Psoas muscle (tissue), 8 donors: Measurements from ENCODE around the gene DOCK1. TPM values are rescaled to one million over a fixed set of nuclear protein-coding genes. Genes with fewer than 3 reads are reported as not detected.

ENCODE experiments used
- ATAC-seq, 4 donors: fragments of 200-7000 bp; cut with Tn5 transposase; one replicate each; pipeline ENCODE4 v1.9.1; 2020; ENCODE audit warnings: moderate library complexity in 3 of 4, mild to moderate bottlenecking in 2 of 4
- DNase-seq, 2 donors: peaks; one replicate each; pipeline ENCODE4 v3.0.0-alpha.2; 2020
- H3K27ac ChIP-seq: fragments of 200-600 bp; one replicate; pipeline ENCODE4 v1.8.0; 2022
- H3K27me3 ChIP-seq, 3 donors: fragments of 200-600 bp in 1 of 3; one replicate each; pipeline versions ENCODE4 v1.6.1 to v1.8.0; 2013 to 2022; ENCODE audit warnings: low read length in 2 of 3, mild to moderate bottlenecking in 2 of 3, moderate library complexity in 1 of 3; ENCODE audit not compliant: insufficient read depth in 3 of 3
- H3K36me3 ChIP-seq, 2 donors: fragments of 200-600 bp in 1 of 2; one replicate each; pipeline versions ENCODE4 v1.6.1 to v1.8.0; 2013 to 2022; ENCODE audit warnings: low read depth in 1 of 2, mild to moderate bottlenecking in 1 of 2, moderate library complexity in 1 of 2; ENCODE audit not compliant: insufficient read depth in 1 of 2
- H3K4me1 ChIP-seq: fragments of 200-600 bp; one replicate; pipeline ENCODE4 v1.8.0; 2022
- H3K4me3 ChIP-seq: fragments of 200-600 bp; one replicate; pipeline ENCODE4 v1.8.0; 2022; ENCODE audit warnings: mild to moderate bottlenecking
- H3K9me3 ChIP-seq: fragments of 200-600 bp; one replicate; pipeline ENCODE4 v1.8.0; 2022
- CTCF ChIP-seq: fragments of 200-600 bp; IDR thresholded peaks from one replicate; pipeline ENCODE4 v1.8.0; 2022; ENCODE audit warnings: antibody characterized with exemption
- WGBS, 3 donors: extraction: QIAGEN DNeasy Blood & Tissue Kit; methylation state at CpG; one replicate each; pipeline versions ENCODE4 v1.1.6 to v1.1.7; 2013; 5-methylcytosine and 5-hydroxymethylcytosine counted together
- intact Hi-C, 2 donors: fragments of 100-400 bp; cut with DNase I; formaldehyde crosslinking; loops; one replicate each; pipeline versions ENCODE4 v1.11.0 to v1.14.2; 2022
- polyA plus RNA-seq, 3 donors: library from polyadenylated mRNA; stranded (reverse); fragments of 200-250 nt; gene quantifications; one replicate each; pipeline ENCODE4 v1.2.3, GENCODE V29; 2013
- total RNA-seq, 4 donors: library from RNA; stranded (reverse); fragmentation: NEBNext Ultra II Directional in 2 of 4; extraction: Animal tissue kit (Norgen Biotek cat#: 25700) in 2 of 4; gene quantifications; one replicate each; pipeline versions ENCODE4 v1.2.1 to v1.2.4, GENCODE V29; 2021 to 2023
- donor health status: healthy with polysubstance abuse.
- donor health status: DM: no; HTN: no; CAD: no; lungs with moderate emphysema.
- donor health status: Bipolar disorder and iron deficiency.
- donor health status: healthy.
- donor health status: DM: yes; HTN: yes; CAD: no.
- donor health status: DM: no; HTN: no; CAD: no.
- donor health status: DM: no; HTN: no; CAD: no.
- donor health status: DM: yes; HTN: yes; CAD: no.

Gene DOCK1
- total and polyA plus RNA-seq, 7 donors: 2.1 to 11.3 (median 5.4) TPM

GRCh38 chr10:127370601-127371000 is 465.4 kb downstream of the DOCK1 start:
- Histone ChIP-seq H3K4me1 (no peaks in the 10 kb centered on the region), H3K9me3 (no peaks in the 10 kb centered on the region), H3K36me3 (peaks cover 3 to 6% of the 10 kb centered on the region in 2 donors), H3K27me3 (no peaks in the 10 kb centered on the region), H3K4me3 (no peak overlapping the region), H3K27ac (no peak overlapping the region)
- no peak for TF ChIP-seq CTCF
- 94 to 95% (median 95%) methylated on average over 7 of the region's 7 CpGs for WGBS, 3 donors
- DNase-seq (no peak), ATAC-seq (no peak)
- intact Hi-C loops: no loop called here

GRCh38 chr10:127372361-127372760 is 467.1 kb downstream of the DOCK1 start:
- Histone ChIP-seq H3K9me3 (no peaks in the 10 kb centered on the region), H3K4me1 (no peaks in the 10 kb centered on the region), H3K4me3 (no peak overlapping the region), H3K27me3 (no peaks in the 10 kb centered on the region), H3K27ac (no peak overlapping the region), H3K36me3 (peaks cover 3 to 6% of the 10 kb centered on the region in 2 donors)
- DNase-seq (no peak), ATAC-seq (no peak)
- intact Hi-C loops: no loop called here
- no peak for TF ChIP-seq CTCF
- WGBS, 3 donors: 81 to 91% (median 89%) methylated on average over 3 of the region's 3 CpGs

- H3K27me3 ChIP-seq: no peaks in the 10 kb centered on the region
- no peak for TF ChIP-seq CTCF
- DNase-seq (no peak), ATAC-seq (no peak)
- no peaks in the 10 kb centered on the region for H3K4me1 ChIP-seq
- intact Hi-C loops: no loop called here
- no peak overlapping the region for H3K27ac ChIP-seq
- H3K36me3 ChIP-seq: peaks cover 3 to 6% of the 10 kb centered on the region in 2 donors
- no peaks in the 10 kb centered on the region for H3K9me3 ChIP-seq
- WGBS, 3 donors: 91% methylated on average over 20 of the region's 20 CpGs
- H3K4me3 ChIP-seq: no peak overlapping the region
Observed at GRCh38 chr10:127374074-127374680, 468.9 kb downstream of the DOCK1 start.

GRCh38 chr10:127374901-127375300 is 469.7 kb downstream of the DOCK1 start:
- no peak overlapping the region for H3K27ac ChIP-seq
- no peaks in the 10 kb centered on the region for H3K9me3 ChIP-seq
- DNase-seq: no peak
- intact Hi-C loops: no loop called here
- H3K4me1 ChIP-seq: no peaks in the 10 kb centered on the region
- H3K36me3 ChIP-seq: peaks cover 3 to 6% of the 10 kb centered on the region in 2 donors
- ATAC-seq: no peak
- H3K4me3 ChIP-seq: no peak overlapping the region
- no peak for TF ChIP-seq CTCF
- WGBS, 3 donors: 36 to 72% (median 44%) methylated on average over 5 of the region's 5 CpGs
- no peaks in the 10 kb centered on the region for H3K27me3 ChIP-seq

GRCh38 chr10:127375461-127375860 is 470.2 kb downstream of the DOCK1 start:
- no peaks in the 10 kb centered on the region for H3K27me3 ChIP-seq
- no peak overlapping the region for H3K27ac ChIP-seq
- H3K4me1 ChIP-seq: no peaks in the 10 kb centered on the region
- H3K36me3 ChIP-seq: peaks cover 3 to 6% of the 10 kb centered on the region in 2 donors
- DNase-seq (no peak), ATAC-seq (no peak)
- H3K4me3 ChIP-seq: no peak overlapping the region
- 56 to 68% (median 61%) methylated on average over 3 of the region's 3 CpGs for WGBS, 3 donors
- intact Hi-C loops: no loop called here
- no peak for TF ChIP-seq CTCF
- no peaks in the 10 kb centered on the region for H3K9me3 ChIP-seq
